Measurements from ENCODE around the gene SPATA21. TPM values are rescaled to one million over a fixed set of nuclear protein-coding genes. Genes with fewer than 3 reads are reported as not detected.

Gene SPATA21
- total RNA-seq, 1 donor from 2014 or later, result not detected

DNA sequence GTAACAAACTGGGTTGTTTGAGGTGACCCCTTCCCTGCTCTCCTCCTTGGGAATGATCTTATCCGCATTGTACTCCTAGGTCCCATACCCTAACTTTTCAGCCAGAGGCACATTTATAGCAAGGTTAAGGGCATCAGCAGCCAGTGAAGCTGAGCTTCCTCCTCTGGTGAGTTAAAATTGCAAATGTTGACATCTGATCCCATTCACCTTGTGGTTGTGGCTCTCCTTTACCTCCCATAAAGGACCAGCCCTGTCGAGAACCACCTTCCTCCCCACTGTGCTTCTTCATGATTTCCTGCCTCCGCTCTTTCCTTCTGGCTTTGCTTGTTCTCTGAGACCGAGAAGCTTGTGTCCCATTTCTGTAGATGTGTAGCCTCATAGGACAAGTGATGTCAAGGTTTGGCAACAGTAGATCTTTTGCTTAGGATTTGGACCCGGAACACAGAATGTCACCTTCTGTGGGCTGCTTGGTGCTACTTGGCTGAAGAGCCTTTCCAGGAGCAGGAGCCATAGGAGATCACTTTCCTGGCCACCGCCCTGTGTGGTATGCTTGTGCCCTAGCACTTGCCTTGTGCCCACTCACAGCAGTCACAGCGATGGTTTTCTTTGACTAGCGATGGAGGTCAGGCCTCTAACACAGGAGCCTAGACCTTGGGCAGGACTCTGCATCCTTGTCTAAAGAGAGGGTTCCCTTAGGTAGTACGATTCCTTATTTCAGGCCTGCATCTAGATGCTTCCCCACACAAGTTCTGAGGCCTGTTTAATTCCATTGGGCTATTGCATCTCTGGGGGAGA lies 51.4 kb downstream of the SPATA21 start:
- no peak overlapping the region for H3K4me3 Mint-ChIP-seq
- no peaks in the 10 kb centered on the region for H3K27me3 Mint-ChIP-seq (ENCODE audit: low read depth)
- DNase-seq (ENCODE audit: low read depth, low spot score), result no peak
- TF ChIP-seq, protein P1, sequence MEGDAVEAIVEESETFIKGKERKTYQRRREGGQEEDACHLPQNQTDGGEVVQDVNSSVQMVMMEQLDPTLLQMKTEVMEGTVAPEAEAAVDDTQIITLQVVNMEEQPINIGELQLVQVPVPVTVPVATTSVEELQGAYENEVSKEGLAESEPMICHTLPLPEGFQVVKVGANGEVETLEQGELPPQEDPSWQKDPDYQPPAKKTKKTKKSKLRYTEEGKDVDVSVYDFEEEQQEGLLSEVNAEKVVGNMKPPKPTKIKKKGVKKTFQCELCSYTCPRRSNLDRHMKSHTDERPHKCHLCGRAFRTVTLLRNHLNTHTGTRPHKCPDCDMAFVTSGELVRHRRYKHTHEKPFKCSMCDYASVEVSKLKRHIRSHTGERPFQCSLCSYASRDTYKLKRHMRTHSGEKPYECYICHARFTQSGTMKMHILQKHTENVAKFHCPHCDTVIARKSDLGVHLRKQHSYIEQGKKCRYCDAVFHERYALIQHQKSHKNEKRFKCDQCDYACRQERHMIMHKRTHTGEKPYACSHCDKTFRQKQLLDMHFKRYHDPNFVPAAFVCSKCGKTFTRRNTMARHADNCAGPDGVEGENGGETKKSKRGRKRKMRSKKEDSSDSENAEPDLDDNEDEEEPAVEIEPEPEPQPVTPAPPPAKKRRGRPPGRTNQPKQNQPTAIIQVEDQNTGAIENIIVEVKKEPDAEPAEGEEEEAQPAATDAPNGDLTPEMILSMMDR (conservative IDR thresholded peaks at IDR 0.05), result no peak
- H3K36me3 Mint-ChIP-seq (ENCODE audit: low read depth), result peaks cover 3% of the 10 kb centered on the region
- no peak overlapping the region for H3K27ac Mint-ChIP-seq (ENCODE audit: unreplicated experiment)
- H3K9me3 Mint-ChIP-seq, result no peaks in the 10 kb centered on the region
- peaks cover 26% of the 10 kb centered on the region for H3K4me1 Mint-ChIP-seq

DNA sequence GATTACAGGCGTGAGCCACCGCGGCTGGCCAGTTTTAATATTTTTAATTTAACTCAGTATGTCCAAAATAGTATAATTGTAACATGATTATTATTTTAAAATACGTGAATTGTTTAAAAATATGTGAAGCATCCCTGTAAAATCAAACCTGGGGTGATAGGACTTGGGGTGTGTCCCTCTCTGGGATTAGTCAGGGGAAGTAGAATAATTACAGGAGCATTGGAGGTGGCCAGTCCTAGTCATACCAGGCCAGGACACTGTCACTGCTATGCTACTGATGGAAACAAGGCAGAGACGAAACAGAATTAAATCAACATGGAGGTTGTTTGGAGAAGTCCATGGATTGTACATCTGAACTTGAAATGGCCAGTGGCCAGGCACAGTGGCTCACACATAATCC lies 53.3 kb downstream of the SPATA21 start:
- Mint-ChIP-seq H3K4me3 (no peak overlapping the region), H3K27ac (ENCODE audit: unreplicated experiment) (no peak overlapping the region), H3K9me3 (no peaks in the 10 kb centered on the region), H3K36me3 (ENCODE audit: low read depth) (peaks cover 3% of the 10 kb centered on the region), H3K27me3 (ENCODE audit: low read depth) (no peaks in the 10 kb centered on the region), H3K4me1 (peaks cover 16% of the 10 kb centered on the region)
- TF ChIP-seq, protein P1 (conservative IDR thresholded peaks at IDR 0.05), result no peak
- DNase-seq (ENCODE audit: low read depth, low spot score), result no peak

GRCh38 chr1:16380868-16381267 lies 56.4 kb downstream of the SPATA21 start:
- Mint-ChIP-seq H3K4me3 (no peak overlapping the region), H3K27me3 (ENCODE audit: low read depth) (no peaks in the 10 kb centered on the region), H3K36me3 (ENCODE audit: low read depth) (peaks cover 3% of the 10 kb centered on the region), H3K4me1 (peaks cover 24% of the 10 kb centered on the region), H3K27ac (ENCODE audit: unreplicated experiment) (no peak overlapping the region), H3K9me3 (no peaks in the 10 kb centered on the region)
- DNase-seq (ENCODE audit: low read depth, low spot score), result no peak
- TF ChIP-seq, protein P1 (conservative IDR thresholded peaks at IDR 0.05), result no peak

- H3K36me3 Mint-ChIP-seq (ENCODE audit: low read depth), result peaks cover 3% of the 10 kb centered on the region
- peaks cover 32% of the 10 kb centered on the region for H3K4me1 Mint-ChIP-seq
- no peak overlapping the region for H3K4me3 Mint-ChIP-seq
- no peaks in the 10 kb centered on the region for H3K9me3 Mint-ChIP-seq
- no peaks in the 10 kb centered on the region for H3K27me3 Mint-ChIP-seq (ENCODE audit: low read depth)
- H3K27ac Mint-ChIP-seq (ENCODE audit: unreplicated experiment), result no peak overlapping the region
- TF ChIP-seq, protein P1 (conservative IDR thresholded peaks at IDR 0.05), result no peak
- DNase-seq (ENCODE audit: low read depth, low spot score), result no peak
These were observed 58.8 kb downstream of the SPATA21 start for GRCh38 chr1:16378443-16378842.

GRCh38 chr1:16376971-16377370 lies 60.3 kb downstream of the SPATA21 start:
- peaks cover 40% of the 10 kb centered on the region for H3K4me1 Mint-ChIP-seq
- H3K27ac Mint-ChIP-seq (ENCODE audit: unreplicated experiment), result no peak overlapping the region
- H3K9me3 Mint-ChIP-seq, result no peaks in the 10 kb centered on the region
- H3K36me3 Mint-ChIP-seq (ENCODE audit: low read depth), result no peaks in the 10 kb centered on the region
- H3K4me3 Mint-ChIP-seq, result no peak overlapping the region
- H3K27me3 Mint-ChIP-seq (ENCODE audit: low read depth), result no peaks in the 10 kb centered on the region
- TF ChIP-seq, protein P1 (conservative IDR thresholded peaks at IDR 0.05), result no peak
- DNase-seq (ENCODE audit: low read depth, low spot score), result no peak
